SKM-1 (cell line): ENCODE measurements around the gene BCL2.

Experiments
- DNase-seq: peaks from one replicate; lab custom pipeline; 2025; ENCODE audit not compliant: unreplicated experiment; lab: John Stamatoyannopoulos, UW

BCL2 gene

GRCh38 chr18:63146828-63147409, 172.7 kb downstream of the BCL2 start:
- DNase-seq, result no peak

GRCh38 chr18:63145851-63146555, 173.6 kb downstream of the BCL2 start:
- no peak for DNase-seq

- no peak for DNase-seq
Observed at GRCh38 chr18:63145166-63145850, 174.3 kb downstream of the BCL2 start.

- no peak for DNase-seq
Observed at GRCh38 chr18:63144748-63145147, 174.8 kb downstream of the BCL2 start.

GRCh38 chr18:63143330-63143771, 176.2 kb downstream of the BCL2 start:
- no peak for DNase-seq

- DNase-seq, result no peak
Observed at GRCh38 chr18:63142594-63143225, 176.9 kb downstream of the BCL2 start.

GRCh38 chr18:63141778-63142176, 177.8 kb downstream of the BCL2 start:
- DNase-seq, result no peak

- DNase-seq, result no peak
Observed at GRCh38 chr18:63140997-63141777, 178.4 kb downstream of the BCL2 start.

- no peak for DNase-seq
Observed at GRCh38 chr18:63140038-63140450, 179.5 kb downstream of the BCL2 start.

- no peak for DNase-seq
Observed at GRCh38 chr18:63138436-63139340, 180.9 kb downstream of the BCL2 start.

GRCh38 chr18:63137999-63138435, 181.6 kb downstream of the BCL2 start:
- DNase-seq, result no peak

- DNase-seq, result no peak
Observed at GRCh38 chr18:63135101-63135500, 184.5 kb downstream of the BCL2 start.

- DNase-seq, result no peak
Observed at GRCh38 chr18:63132819-63133200, 186.8 kb downstream of the BCL2 start.

- no peak for DNase-seq
Observed at GRCh38 chr18:63131959-63132818, 187.4 kb downstream of the BCL2 start.

GRCh38 chr18:63131106-63131958, 188.2 kb downstream of the BCL2 start:
- no peak for DNase-seq

GRCh38 chr18:63130176-63130575, 189.4 kb downstream of the BCL2 start:
- no peak for DNase-seq

GRCh38 chr18:63128237-63128974, 191.2 kb downstream of the BCL2 start:
- DNase-seq, result no peak
